Measurements from ENCODE around the gene PCDH9.

Gene PCDH9

DNA sequence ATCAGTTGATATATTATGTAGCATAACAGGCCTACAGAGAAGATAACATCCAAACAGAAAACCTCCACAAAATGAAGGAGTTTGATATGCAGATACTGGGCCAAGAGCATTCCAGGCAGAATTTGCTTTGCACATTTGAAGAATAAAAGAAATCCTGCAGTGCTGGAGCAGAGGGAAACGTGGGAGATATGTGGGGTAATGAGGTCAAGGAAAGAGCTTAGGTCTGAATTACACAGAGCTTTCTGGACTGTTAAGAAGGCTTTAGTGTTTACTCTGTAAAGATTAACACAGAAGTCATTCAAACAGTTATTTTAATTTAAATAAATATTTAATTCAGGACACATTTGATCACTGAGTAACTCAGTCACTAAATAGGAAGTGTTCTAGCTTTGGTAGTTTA lies 692.7 kb downstream of the PCDH9 start:
- TF ChIP-seq, protein P1, sequence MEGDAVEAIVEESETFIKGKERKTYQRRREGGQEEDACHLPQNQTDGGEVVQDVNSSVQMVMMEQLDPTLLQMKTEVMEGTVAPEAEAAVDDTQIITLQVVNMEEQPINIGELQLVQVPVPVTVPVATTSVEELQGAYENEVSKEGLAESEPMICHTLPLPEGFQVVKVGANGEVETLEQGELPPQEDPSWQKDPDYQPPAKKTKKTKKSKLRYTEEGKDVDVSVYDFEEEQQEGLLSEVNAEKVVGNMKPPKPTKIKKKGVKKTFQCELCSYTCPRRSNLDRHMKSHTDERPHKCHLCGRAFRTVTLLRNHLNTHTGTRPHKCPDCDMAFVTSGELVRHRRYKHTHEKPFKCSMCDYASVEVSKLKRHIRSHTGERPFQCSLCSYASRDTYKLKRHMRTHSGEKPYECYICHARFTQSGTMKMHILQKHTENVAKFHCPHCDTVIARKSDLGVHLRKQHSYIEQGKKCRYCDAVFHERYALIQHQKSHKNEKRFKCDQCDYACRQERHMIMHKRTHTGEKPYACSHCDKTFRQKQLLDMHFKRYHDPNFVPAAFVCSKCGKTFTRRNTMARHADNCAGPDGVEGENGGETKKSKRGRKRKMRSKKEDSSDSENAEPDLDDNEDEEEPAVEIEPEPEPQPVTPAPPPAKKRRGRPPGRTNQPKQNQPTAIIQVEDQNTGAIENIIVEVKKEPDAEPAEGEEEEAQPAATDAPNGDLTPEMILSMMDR (IDR thresholded peaks at IDR 0.05; ENCODE audit: borderline replicate concordance, insufficient read depth, low read depth, low read length) = no peak

DNA sequence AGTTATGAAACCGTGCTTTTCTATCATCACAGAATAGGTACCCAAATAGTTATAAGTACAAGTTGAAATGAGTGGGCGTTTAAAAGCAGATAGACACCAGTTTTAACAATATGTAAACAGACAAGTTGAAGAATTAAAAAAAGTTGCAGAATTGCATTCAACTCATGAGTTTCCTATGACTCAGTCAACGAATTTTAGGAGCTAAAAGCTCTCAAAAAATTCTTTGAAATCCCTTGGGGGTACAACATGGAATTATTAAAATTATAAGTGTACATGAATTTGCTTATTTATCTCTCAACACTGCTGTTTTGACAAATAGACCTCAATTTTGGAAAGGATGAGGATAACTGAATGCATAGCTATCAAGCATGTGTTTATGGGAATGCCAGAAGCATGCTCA lies 693.4 kb downstream of the PCDH9 start:
- TF ChIP-seq, protein P1 (IDR thresholded peaks at IDR 0.05; ENCODE audit: borderline replicate concordance, insufficient read depth, low read depth, low read length) = no peak
- H3K4me3 ChIP-seq (ENCODE audit: low read depth, low read length) = no peak overlapping the region

More for the DNA sequence above, 692.7 kb downstream of the PCDH9 start:
- no peak overlapping the region for H3K4me3 ChIP-seq (ENCODE audit: low read depth, low read length)

DNA sequence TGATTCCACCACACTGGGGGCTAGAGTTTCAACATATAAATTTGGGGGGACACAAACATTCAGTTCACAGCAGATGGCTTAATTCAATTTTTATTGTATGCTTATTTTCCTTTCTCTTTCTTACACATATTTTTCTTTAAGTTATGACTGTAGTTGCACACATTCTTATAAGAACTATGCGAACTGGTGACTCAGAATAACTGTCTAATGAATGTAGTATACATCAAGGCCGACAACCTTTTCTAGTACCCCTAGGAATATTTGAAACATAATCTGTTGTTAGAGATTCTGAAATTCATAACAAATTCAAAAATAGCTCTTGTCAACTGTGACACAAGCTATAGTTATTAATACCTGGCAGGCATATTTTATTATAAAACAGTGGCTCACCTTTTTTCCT lies 695.6 kb downstream of the PCDH9 start:
- TF ChIP-seq, protein P1 (IDR thresholded peaks at IDR 0.05; ENCODE audit: borderline replicate concordance, insufficient read depth, low read depth, low read length) = no peak
- H3K4me3 ChIP-seq (ENCODE audit: low read depth, low read length) = no peak overlapping the region

DNA sequence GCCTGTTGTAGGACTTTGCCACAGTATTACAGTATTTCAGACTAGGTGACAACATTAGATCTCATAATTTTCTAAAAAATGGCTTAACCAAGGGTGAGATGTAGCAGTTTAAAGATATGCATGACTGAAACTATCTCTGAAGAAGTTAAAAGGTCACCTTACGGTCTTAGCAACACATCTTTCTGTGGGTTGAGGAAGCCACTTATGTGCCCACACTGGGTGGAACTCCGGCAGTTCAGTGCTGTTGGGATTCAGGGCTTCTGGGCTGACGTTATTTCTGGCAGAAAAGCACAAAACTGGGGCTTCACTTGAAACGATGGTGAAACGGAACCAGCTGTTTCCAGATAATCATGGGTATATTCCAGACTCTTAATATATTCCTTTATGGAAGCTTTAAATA lies 697.3 kb downstream of the PCDH9 start:
- TF ChIP-seq, protein P1 (IDR thresholded peaks at IDR 0.05; ENCODE audit: borderline replicate concordance, insufficient read depth, low read depth, low read length) = no peak
- H3K4me3 ChIP-seq (ENCODE audit: low read depth, low read length) = no peak overlapping the region

DNA sequence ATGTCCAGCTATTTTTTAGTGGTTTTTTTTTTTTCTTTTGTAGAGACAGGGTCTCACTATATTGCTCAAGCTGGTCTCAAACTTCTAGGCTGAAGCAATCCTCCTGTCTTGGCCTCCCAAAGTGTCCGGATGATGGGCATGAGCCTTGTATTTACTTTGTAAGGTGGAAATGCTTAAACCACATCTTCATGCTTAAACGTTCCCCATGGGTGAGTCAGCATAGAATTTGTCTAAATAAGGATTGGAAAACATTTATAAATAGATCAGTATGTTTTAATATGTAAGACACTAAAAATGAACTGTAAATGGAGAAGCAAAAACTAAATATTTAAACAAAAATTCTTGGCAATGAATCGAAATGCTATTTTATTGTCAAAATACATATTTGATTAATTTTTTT lies 698.0 kb downstream of the PCDH9 start:
- TF ChIP-seq, protein P1 (IDR thresholded peaks at IDR 0.05; ENCODE audit: borderline replicate concordance, insufficient read depth, low read depth, low read length) = no peak
- no peak overlapping the region for H3K4me3 ChIP-seq (ENCODE audit: low read depth, low read length)

DNA sequence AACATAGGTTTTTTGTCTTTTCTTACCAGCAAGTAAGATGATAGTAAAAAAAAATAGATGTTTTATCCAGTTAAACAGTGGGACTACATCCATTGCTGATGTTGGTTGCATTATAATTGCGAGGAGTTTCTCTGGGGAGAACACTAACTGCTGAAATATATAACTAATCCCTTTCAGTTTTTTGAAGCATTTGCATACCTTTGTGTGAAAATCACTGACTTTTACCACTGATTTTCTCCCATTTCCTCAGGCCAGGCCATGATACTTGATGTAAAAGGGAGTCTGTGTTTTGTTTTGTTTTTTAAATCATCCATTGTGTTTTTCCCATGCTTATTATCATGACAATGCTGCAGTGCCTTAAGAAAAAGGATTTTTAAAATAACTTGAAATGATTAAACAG lies 699.5 kb downstream of the PCDH9 start:
- TF ChIP-seq, protein P1 (IDR thresholded peaks at IDR 0.05; ENCODE audit: borderline replicate concordance, insufficient read depth, low read depth, low read length) = no peak
- H3K4me3 ChIP-seq (ENCODE audit: low read depth, low read length) = no peak overlapping the region

DNA sequence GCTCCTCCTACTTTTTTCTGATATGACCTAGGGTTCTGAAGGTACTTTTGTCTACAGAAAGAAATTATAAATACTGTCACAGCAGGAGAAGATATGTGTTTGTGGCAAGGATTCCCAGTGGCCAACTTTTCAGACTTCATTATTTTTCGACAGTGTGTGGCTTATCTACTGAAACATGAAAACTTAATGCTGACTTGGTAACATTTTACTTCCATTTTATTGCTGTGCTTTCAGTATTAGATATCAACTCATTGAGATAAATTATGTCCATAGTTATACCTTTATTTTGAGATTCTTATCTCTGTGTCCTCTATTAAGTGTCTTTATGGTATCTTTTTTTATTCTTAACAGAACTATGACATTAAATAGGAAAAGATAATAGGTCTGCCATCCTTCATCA lies 700.0 kb downstream of the PCDH9 start:
- TF ChIP-seq, protein P1 (IDR thresholded peaks at IDR 0.05; ENCODE audit: borderline replicate concordance, insufficient read depth, low read depth, low read length) = no peak
- H3K4me3 ChIP-seq (ENCODE audit: low read depth, low read length) = no peak overlapping the region
